Epithelial cell of proximal tubule (primary cell): ENCODE results near the gene FAM210A. TPM values are rescaled to one million over a fixed set of nuclear protein-coding genes. Genes with fewer than 3 reads are reported as not detected.

Experiments used
- DNase-seq: peaks from one replicate; pipeline ENCODE4 v3.0.0-alpha.2; 2011; ENCODE audit warnings: low read depth
- H3K4me3 ChIP-seq: 2 replicates; pipeline ENCODE4 v1.5.1; 2011; ENCODE audit warnings: low read depth, mild to moderate bottlenecking, low read length
- CTCF ChIP-seq: conservative IDR thresholded peaks from 2 replicates; pipeline ENCODE4 v1.5.1; 2012; ENCODE audit warnings: low read depth, mild to moderate bottlenecking, low read length
- total RNA-seq: library from RNA; depleted of rRNA; stranded (reverse); fragments of >200 nt; gene quantifications from 2 replicates; pipeline ENCODE4 v1.2.3, GENCODE V29; 2015

Gene FAM210A
- total RNA-seq, 1 donor from 2014 or later: 13.4 TPM

- TF ChIP-seq CTCF: no peak
- DNase-seq: no peak
- H3K4me3 ChIP-seq: no peak overlapping the region
Observed at GRCh38 chr18:13643261-13643751, 83.1 kb downstream of the FAM210A start.

- no peak overlapping the region for H3K4me3 ChIP-seq
Observed at GRCh38 chr18:13642440-13642827, 83.9 kb downstream of the FAM210A start.

GRCh38 chr18:13641551-13642439, 84.6 kb downstream of the FAM210A start:
- TF ChIP-seq CTCF: no peak
- DNase-seq: no peak
- peak overlapping the region; percentile 43 for H3K4me3 ChIP-seq

More at GRCh38 chr18:13642440-13642827, 83.9 kb downstream of the FAM210A start:
- no peak for DNase-seq
- no peak for TF ChIP-seq CTCF

GRCh38 chr18:13640266-13640860, 86.0 kb downstream of the FAM210A start:
- no peak overlapping the region for H3K4me3 ChIP-seq
- no peak for DNase-seq
- TF ChIP-seq CTCF: no peak

DNA sequence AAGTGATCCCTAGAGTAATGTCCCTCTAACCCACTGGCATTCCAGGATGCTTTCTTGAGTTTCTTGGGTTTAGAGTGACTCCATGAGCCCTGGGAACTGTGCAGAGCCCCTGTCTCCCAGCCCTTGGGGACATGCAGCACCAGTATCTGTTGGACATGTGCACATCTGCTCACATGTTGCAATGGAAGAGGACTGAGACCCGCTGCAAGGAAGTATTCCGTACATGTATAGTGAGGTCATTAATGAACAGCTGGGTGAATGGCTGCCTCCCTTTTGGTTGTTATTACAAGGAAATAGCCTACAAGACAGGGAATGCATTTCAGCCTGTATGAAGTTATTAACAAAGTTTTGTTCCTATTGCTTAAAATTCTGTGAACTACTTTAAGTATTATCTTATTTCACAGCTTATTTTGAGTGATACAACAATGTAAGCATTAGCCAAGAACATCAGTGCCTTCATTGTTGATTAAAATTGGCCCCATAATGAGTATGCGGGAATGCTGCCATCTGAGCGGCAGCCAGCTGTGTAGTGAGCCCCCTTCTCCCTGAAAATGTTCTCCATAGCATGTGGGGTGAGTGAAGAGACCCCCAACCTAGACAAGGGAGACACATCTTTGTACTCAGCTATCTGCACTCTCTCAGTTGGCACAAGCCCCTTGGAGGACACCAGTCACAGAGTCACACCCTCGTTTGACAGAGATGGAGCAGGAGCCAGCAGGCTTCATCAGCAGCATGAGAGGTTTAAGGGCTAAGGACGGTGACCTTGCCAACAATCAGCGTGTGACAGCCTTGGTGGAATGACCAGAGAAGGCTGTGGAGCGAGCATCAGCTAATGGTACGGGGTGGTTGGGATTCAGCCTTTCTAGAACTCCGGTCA, 87.4 kb downstream of the FAM210A start:
- DNase-seq: no peak
- no peak for TF ChIP-seq CTCF
- H3K4me3 ChIP-seq: no peak overlapping the region

GRCh38 chr18:13635046-13635445, 91.3 kb downstream of the FAM210A start:
- DNase-seq: no peak
- TF ChIP-seq CTCF: no peak
- no peak overlapping the region for H3K4me3 ChIP-seq
